Glutamatergic neuron (in vitro differentiated cells): Measurements from ENCODE around the gene FBXO8. TPM values are rescaled to one million over a fixed set of nuclear protein-coding genes. Genes with fewer than 3 reads are reported as not detected.

Source experiments
- DNase-seq: peaks from one replicate; pipeline ENCODE4 v3.0.0; 2022
- H3K27ac Mint-ChIP-seq: one replicate; pipeline ENCODE4 v1.8.0; 2020; ENCODE audit warnings: mild to moderate bottlenecking, mixed read lengths, inconsistent platforms; ENCODE audit not compliant: unreplicated experiment
- H3K27me3 Mint-ChIP-seq: one replicate; pipeline ENCODE4 v1.8.0; 2020; ENCODE audit warnings: mild to moderate bottlenecking, moderate library complexity, mixed read lengths, inconsistent platforms; ENCODE audit not compliant: unreplicated experiment
- H3K36me3 Mint-ChIP-seq: one replicate; pipeline ENCODE4 v1.8.0; 2020; ENCODE audit warnings: mild to moderate bottlenecking, mixed read lengths, inconsistent platforms; ENCODE audit not compliant: unreplicated experiment
- H3K4me1 Mint-ChIP-seq: one replicate; pipeline ENCODE4 v1.8.0; 2020; ENCODE audit warnings: mild to moderate bottlenecking, low read depth, mixed read lengths, inconsistent platforms; ENCODE audit not compliant: unreplicated experiment
- H3K4me3 Mint-ChIP-seq: one replicate; pipeline ENCODE4 v1.8.0; 2020; ENCODE audit warnings: mild to moderate bottlenecking, mixed read lengths, inconsistent platforms; ENCODE audit not compliant: unreplicated experiment
- H3K9me3 Mint-ChIP-seq: one replicate; pipeline ENCODE4 v1.8.0; 2020; ENCODE audit warnings: mild to moderate bottlenecking, moderate library complexity, mixed read lengths, inconsistent platforms; ENCODE audit not compliant: unreplicated experiment
- total RNA-seq: library from RNA; stranded (reverse); fragmentation: NEBNext Ultra II Directional; extraction: Animal tissue kit (Norgen Biotek cat#: 25700); gene quantifications from one replicate; pipeline ENCODE4 v1.2.1, GENCODE V29; 2021; ENCODE audit not compliant: unreplicated experiment
- TF ChIP-seq, protein P1 (sequence below): fragments of 200-600 bp; sonication (generic); IDR thresholded peaks from one replicate; pipeline ENCODE4 v1.5.0; 2021; ENCODE audit not compliant: partially characterized antibody, unreplicated experiment

Gene FBXO8
- total RNA-seq, 1 donor from 2014 or later: 23.1 TPM

DNA sequence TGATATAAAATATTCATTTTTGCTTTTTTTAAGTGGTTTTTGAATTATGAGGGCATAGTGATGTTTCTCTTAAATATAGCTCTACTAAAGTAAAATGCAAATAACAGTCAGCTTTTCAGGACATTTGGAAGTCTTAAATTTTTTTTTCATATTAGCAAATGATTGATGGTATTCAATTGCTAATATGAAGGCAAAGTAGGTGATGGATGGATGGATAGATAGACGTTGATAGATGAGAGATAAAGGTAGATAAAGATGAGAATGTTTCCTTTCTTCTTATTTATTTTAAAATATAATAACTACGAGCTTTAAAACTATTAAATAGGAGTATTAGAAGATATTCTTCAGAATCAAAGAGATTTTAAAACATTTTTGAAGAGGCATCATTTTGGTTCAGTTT lies 83.7 kb downstream of the FBXO8 start:
- Mint-ChIP-seq H3K27ac (no peak overlapping the region), H3K4me3 (no peak overlapping the region), H3K36me3 (no peaks in the 10 kb centered on the region), H3K27me3 (no peaks in the 10 kb centered on the region), H3K9me3 (no peaks in the 10 kb centered on the region), H3K4me1 (no peaks in the 10 kb centered on the region)
- TF ChIP-seq, protein P1, sequence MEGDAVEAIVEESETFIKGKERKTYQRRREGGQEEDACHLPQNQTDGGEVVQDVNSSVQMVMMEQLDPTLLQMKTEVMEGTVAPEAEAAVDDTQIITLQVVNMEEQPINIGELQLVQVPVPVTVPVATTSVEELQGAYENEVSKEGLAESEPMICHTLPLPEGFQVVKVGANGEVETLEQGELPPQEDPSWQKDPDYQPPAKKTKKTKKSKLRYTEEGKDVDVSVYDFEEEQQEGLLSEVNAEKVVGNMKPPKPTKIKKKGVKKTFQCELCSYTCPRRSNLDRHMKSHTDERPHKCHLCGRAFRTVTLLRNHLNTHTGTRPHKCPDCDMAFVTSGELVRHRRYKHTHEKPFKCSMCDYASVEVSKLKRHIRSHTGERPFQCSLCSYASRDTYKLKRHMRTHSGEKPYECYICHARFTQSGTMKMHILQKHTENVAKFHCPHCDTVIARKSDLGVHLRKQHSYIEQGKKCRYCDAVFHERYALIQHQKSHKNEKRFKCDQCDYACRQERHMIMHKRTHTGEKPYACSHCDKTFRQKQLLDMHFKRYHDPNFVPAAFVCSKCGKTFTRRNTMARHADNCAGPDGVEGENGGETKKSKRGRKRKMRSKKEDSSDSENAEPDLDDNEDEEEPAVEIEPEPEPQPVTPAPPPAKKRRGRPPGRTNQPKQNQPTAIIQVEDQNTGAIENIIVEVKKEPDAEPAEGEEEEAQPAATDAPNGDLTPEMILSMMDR: no peak
- no peak for DNase-seq

DNA sequence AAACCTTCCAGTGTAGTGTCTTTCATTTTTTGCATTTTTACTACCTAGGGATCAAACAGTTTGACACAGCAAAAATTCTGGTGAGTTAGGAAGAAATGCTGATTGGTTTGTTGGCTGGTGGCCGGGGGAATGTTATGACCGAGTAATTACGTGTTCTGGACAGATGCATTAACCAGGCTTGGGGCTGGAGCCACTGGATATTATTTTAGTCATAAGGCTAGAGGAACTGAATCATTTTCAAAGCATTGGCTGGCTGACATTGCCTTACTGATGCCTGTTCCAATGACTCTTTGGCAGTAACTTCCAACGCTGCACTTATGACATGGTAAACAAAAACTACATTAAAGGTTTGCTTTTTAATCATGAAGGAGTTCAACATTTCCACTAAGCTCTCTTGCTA lies 84.6 kb downstream of the FBXO8 start:
- no peaks in the 10 kb centered on the region for H3K4me1 Mint-ChIP-seq
- DNase-seq: no peak
- no peak overlapping the region for H3K4me3 Mint-ChIP-seq
- TF ChIP-seq, protein P1: no peak
- H3K27ac Mint-ChIP-seq: no peak overlapping the region
- H3K27me3 Mint-ChIP-seq: no peaks in the 10 kb centered on the region
- H3K9me3 Mint-ChIP-seq: no peaks in the 10 kb centered on the region
- no peaks in the 10 kb centered on the region for H3K36me3 Mint-ChIP-seq

DNA sequence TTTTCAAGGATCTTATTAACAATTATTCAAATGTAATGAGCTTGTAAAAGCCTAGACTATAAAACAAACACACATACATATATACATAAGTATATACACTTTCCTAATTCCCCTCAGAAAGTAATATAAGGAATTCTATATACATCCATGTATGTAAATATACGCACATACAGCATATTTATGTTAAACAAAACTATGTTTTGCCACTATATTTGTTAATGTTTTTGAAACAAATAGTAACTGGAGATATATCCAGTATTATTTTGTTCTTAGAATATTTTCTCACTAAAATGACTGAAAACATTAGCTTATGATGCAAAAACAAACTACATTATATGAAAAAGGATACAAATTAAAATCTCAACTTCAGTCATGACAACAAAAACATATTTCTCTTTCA lies 85.1 kb downstream of the FBXO8 start:
- TF ChIP-seq, protein P1: no peak
- no peaks in the 10 kb centered on the region for H3K27me3 Mint-ChIP-seq
- H3K9me3 Mint-ChIP-seq: no peaks in the 10 kb centered on the region
- H3K4me1 Mint-ChIP-seq: no peaks in the 10 kb centered on the region
- H3K27ac Mint-ChIP-seq: no peak overlapping the region
- DNase-seq: no peak
- no peak overlapping the region for H3K4me3 Mint-ChIP-seq
- H3K36me3 Mint-ChIP-seq: no peaks in the 10 kb centered on the region

DNA sequence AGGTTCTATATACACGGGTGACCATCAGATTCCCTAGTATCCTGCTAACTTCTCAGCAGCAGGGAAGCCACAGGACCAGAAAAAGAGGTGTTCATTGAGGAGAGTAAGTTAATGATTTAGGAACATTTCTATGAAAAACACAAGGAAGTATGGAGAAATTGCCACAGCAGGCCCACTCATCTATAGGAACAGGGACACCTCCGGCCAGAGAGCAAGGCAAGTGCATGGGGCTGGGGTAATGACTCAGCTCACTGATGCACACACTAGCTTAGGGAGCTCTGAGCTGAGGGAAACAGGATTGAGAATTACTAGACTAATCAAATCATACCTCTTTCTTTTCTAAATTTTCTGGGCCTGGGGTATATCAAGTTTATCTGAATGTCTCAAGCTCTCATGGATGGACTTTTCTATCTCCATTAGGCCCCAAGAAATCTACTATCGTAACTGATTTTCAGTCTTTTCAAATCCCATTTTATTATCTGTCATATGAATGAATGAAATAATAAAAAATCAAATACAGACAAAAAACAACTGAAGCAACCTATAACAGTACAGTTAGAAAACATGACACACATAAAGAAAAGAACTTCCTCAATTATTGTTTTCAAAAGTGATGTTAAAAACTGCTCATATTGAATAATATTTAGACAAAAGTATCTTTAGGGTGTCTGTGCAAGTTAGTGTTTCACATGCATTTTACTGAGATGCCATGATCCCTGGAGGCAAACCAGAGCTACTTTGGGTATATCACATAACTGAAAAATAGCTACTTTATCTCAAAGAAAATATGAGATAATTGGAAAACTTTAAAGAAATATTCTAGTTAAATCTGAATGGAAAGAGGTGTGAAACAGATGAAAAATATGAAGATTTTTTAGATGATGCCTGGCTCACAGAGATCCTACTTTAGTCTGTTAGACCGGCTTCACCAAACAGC lies 89.8 kb downstream of the FBXO8 start:
- H3K9me3 Mint-ChIP-seq: no peaks in the 10 kb centered on the region
- no peaks in the 10 kb centered on the region for H3K36me3 Mint-ChIP-seq
- no peaks in the 10 kb centered on the region for H3K4me1 Mint-ChIP-seq
- no peak overlapping the region for H3K27ac Mint-ChIP-seq
- no peak overlapping the region for H3K4me3 Mint-ChIP-seq
- DNase-seq: no peak
- TF ChIP-seq, protein P1: no peak
- H3K27me3 Mint-ChIP-seq: no peaks in the 10 kb centered on the region

DNA sequence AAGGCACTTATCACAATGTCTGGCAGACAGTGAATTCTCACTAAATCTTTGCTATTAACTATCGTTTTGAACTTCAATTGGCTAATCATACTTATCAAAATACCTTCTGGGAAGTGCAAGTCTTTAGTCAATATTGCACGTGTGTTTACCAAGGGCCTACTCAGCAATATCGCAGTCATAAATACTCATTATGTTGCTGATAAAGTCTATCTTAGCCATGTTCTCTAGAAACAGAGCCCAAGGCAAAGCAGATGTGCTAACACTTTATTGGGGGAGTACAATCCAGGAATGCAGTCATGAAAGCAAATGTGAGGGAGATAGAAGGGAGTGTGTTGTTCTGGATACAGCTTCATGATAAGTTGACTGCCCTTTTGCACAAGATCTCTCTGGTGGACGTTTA lies 90.5 kb downstream of the FBXO8 start:
- no peaks in the 10 kb centered on the region for H3K4me1 Mint-ChIP-seq
- no peaks in the 10 kb centered on the region for H3K36me3 Mint-ChIP-seq
- TF ChIP-seq, protein P1: no peak
- no peak overlapping the region for H3K4me3 Mint-ChIP-seq
- no peak for DNase-seq
- H3K9me3 Mint-ChIP-seq: no peaks in the 10 kb centered on the region
- no peaks in the 10 kb centered on the region for H3K27me3 Mint-ChIP-seq
- H3K27ac Mint-ChIP-seq: no peak overlapping the region
